Activated CD4-positive, alpha-beta T cell treated with anti-CD3 and anti-CD28 coated beads for 36 hours (primary cell): ENCODE measurements around the gene TM2D1. TPM values are rescaled to one million over a fixed set of nuclear protein-coding genes. Genes with fewer than 3 reads are reported as not detected.
"Not testable (repeated sequence)": the region's sequence is repeated elsewhere in the genome, so short reads cannot be mapped to it uniquely, and the experiment has no call there.

Experiments
- ATAC-seq: fragments of 200-7000 bp; cut with Tn5 transposase; one replicate; pipeline ENCODE4 v1.10.0; 2021; ENCODE audit warnings: mild to moderate bottlenecking, moderate library complexity
- CTCF ChIA-PET: fragments of 350-600 bp; sonication (Branson Sonifier 250); formaldehyde crosslinking; loops from one replicate; lab custom pipeline; 2021; ENCODE audit warnings: antibody characterized with exemption; lab: Charles Lee
- POLR2A ChIA-PET: fragments of 350-600 bp; sonication (Branson Sonifier 250); formaldehyde crosslinking; loops from one replicate; lab custom pipeline; 2021; ENCODE audit warnings: antibody characterized with exemption, inconsistent platforms; lab: Charles Lee
- DNase-seq: peaks from one replicate; pipeline ENCODE4 v3.0.0-alpha.2; 2020
- H3K27ac Mint-ChIP-seq: one replicate; pipeline ENCODE4 v1.8.0; 2021; ENCODE audit warnings: mixed read lengths
- H3K27me3 Mint-ChIP-seq: one replicate; pipeline ENCODE4 v1.8.0; 2021; ENCODE audit warnings: mixed read lengths
- H3K36me3 Mint-ChIP-seq: one replicate; pipeline ENCODE4 v1.8.0; 2021; ENCODE audit warnings: low read depth, mixed read lengths
- H3K4me1 Mint-ChIP-seq: one replicate; pipeline ENCODE4 v1.8.0; 2021; ENCODE audit warnings: mixed read lengths
- H3K4me3 Mint-ChIP-seq: one replicate; pipeline ENCODE4 v1.8.0; 2021; ENCODE audit warnings: mild to moderate bottlenecking, moderate library complexity, mixed read lengths
- H3K9me3 Mint-ChIP-seq: one replicate; pipeline ENCODE4 v1.8.0; 2021; ENCODE audit warnings: low read depth, mixed read lengths
- intact Hi-C, 2 experiments: fragments of 100-400 bp; cut with DNase I in 1 of 2; cut with micrococcal nuclease in 1 of 2; formaldehyde crosslinking; loops; one replicate each; pipeline versions ENCODE4 v1.14.2 to v1.15.1; 2022 to 2024; cut with DNase I, micrococcal nuclease
- total RNA-seq, 2 experiments: library from RNA; stranded (reverse); gene quantifications; one replicate each; pipeline ENCODE4 v1.2.3, GENCODE V29; 2021

The TM2D1 gene
- total RNA-seq, 2 experiments from 2014 or later, result 20.8 to 26.4 TPM

GRCh38 chr1:61718996-61719663 is 5.8 kb downstream of the TM2D1 start:
- H3K4me3 Mint-ChIP-seq, DNase-seq, intact Hi-C loops: not testable (repeated sequence)

GRCh38 chr1:61711969-61712368 is 13.0 kb downstream of the TM2D1 start:
- ChIA-PET CTCF (no interaction called here), POLR2A (no interaction called here)
- no peak for DNase-seq
- Mint-ChIP-seq H3K4me3 (no peak overlapping the region), H3K9me3 (no peaks in the 10 kb centered on the region), H3K4me1 (peaks cover 7% of the 10 kb centered on the region), H3K27ac (no peak overlapping the region), H3K36me3 (peaks cover 14% of the 10 kb centered on the region), H3K27me3 (no peaks in the 10 kb centered on the region)
- ATAC-seq, result no peak
- intact Hi-C loops, result no loop called here

More at GRCh38 chr1:61718996-61719663, 5.8 kb downstream of the TM2D1 start:
- POLR2A ChIA-PET, H3K9me3 Mint-ChIP-seq, ATAC-seq, H3K27me3 Mint-ChIP-seq: not testable (repeated sequence)
- Mint-ChIP-seq H3K36me3 (peaks cover 13% of the 10 kb centered on the region), H3K4me1 (peaks cover 21% of the 10 kb centered on the region), H3K27ac (peak overlapping the region; percentile 19)
- CTCF ChIA-PET, result interaction anchor here (0.7 kb wide), 1 partner anchor 25 kb away, joined by 3 read pairs; no protein-coding TSS in a partner anchor

- POLR2A ChIA-PET, H3K4me3 Mint-ChIP-seq, H3K4me1 Mint-ChIP-seq, ATAC-seq, H3K27me3 Mint-ChIP-seq, DNase-seq, CTCF ChIA-PET, H3K27ac Mint-ChIP-seq, intact Hi-C loops, H3K9me3 Mint-ChIP-seq: not testable (repeated sequence)
- peaks cover 14% of the 10 kb centered on the region for H3K36me3 Mint-ChIP-seq
These were observed 13.7 kb downstream of the TM2D1 start for GRCh38 chr1:61711257-61711656.

- Mint-ChIP-seq H3K36me3 (peaks cover 20% of the 10 kb centered on the region), H3K27me3 (no peaks in the 10 kb centered on the region), H3K4me1 (peaks cover 3% of the 10 kb centered on the region), H3K4me3 (no peak overlapping the region), H3K9me3 (no peaks in the 10 kb centered on the region), H3K27ac (no peak overlapping the region)
- ChIA-PET POLR2A (no interaction called here), CTCF (no interaction called here)
- DNase-seq (no peak), ATAC-seq (no peak)
- intact Hi-C loops, result no loop called here
These were observed 15.0 kb downstream of the TM2D1 start for GRCh38 chr1:61709908-61710289.

GRCh38 chr1:61708953-61709907 is 15.7 kb downstream of the TM2D1 start:
- H3K36me3 Mint-ChIP-seq, result peaks cover 20% of the 10 kb centered on the region
- H3K27ac Mint-ChIP-seq, result no peak overlapping the region

GRCh38 chr1:61699911-61700851 is 24.8 kb downstream of the TM2D1 start:
- POLR2A ChIA-PET, result no interaction called here
- no peaks in the 10 kb centered on the region for H3K9me3 Mint-ChIP-seq
- no peak for ATAC-seq
- H3K4me1 Mint-ChIP-seq, result no peaks in the 10 kb centered on the region
- H3K4me3 Mint-ChIP-seq, result no peak overlapping the region
- CTCF ChIA-PET, result interaction anchor here (0.6 to 1.2 kb wide), 2 partner anchors 153 to 183 kb away, joined by 3 read pairs; no protein-coding TSS in a partner anchor
- H3K36me3 Mint-ChIP-seq, result peaks cover 38% of the 10 kb centered on the region
- intact Hi-C loops, result loop anchor here in 1 of 2 experiments (5.0 kb wide), 1 partner anchor 152 kb away; no protein-coding TSS in a partner anchor
- no peaks in the 10 kb centered on the region for H3K27me3 Mint-ChIP-seq
- H3K27ac Mint-ChIP-seq, result no peak overlapping the region
- no peak for DNase-seq

More at GRCh38 chr1:61708953-61709907, 15.7 kb downstream of the TM2D1 start:
- peaks cover 2% of the 10 kb centered on the region for H3K4me1 Mint-ChIP-seq
- ChIA-PET POLR2A (no interaction called here), CTCF (no interaction called here)
- H3K9me3 Mint-ChIP-seq, result no peaks in the 10 kb centered on the region
- no peak for ATAC-seq
- H3K27me3 Mint-ChIP-seq, result no peaks in the 10 kb centered on the region
- H3K4me3 Mint-ChIP-seq, result no peak overlapping the region
- intact Hi-C loops, result no loop called here
- DNase-seq, result no peak

- intact Hi-C loops, result no loop called here
- Mint-ChIP-seq H3K4me1 (peaks cover 3% of the 10 kb centered on the region), H3K27me3 (no peaks in the 10 kb centered on the region), H3K4me3 (no peak overlapping the region), H3K27ac (no peak overlapping the region), H3K36me3 (peaks cover 16% of the 10 kb centered on the region), H3K9me3 (no peaks in the 10 kb centered on the region)
- ATAC-seq (no peak), DNase-seq (no peak)
- ChIA-PET POLR2A (no interaction called here), CTCF (no interaction called here)
These were observed 32.7 kb downstream of the TM2D1 start for GRCh38 chr1:61692155-61692800.

- H3K27ac Mint-ChIP-seq, result no peak overlapping the region
- intact Hi-C loops, result no loop called here
- POLR2A ChIA-PET, result no interaction called here
These were observed 37.0 kb downstream of the TM2D1 start for GRCh38 chr1:61687901-61688300.

GRCh38 chr1:61682891-61683290 is 42.0 kb downstream of the TM2D1 start:
- DNase-seq (no peak), ATAC-seq (no peak)
- intact Hi-C loops, result no loop called here
- no peak overlapping the region for H3K4me3 Mint-ChIP-seq
- peaks cover 26% of the 10 kb centered on the region for H3K36me3 Mint-ChIP-seq
- no peaks in the 10 kb centered on the region for H3K27me3 Mint-ChIP-seq
- no peak overlapping the region for H3K27ac Mint-ChIP-seq
- H3K4me1 Mint-ChIP-seq, result peaks cover 3% of the 10 kb centered on the region
- ChIA-PET POLR2A (no interaction called here), CTCF (no interaction called here)
- H3K9me3 Mint-ChIP-seq, result no peaks in the 10 kb centered on the region

More at GRCh38 chr1:61687901-61688300, 37.0 kb downstream of the TM2D1 start:
- no peak overlapping the region for H3K4me3 Mint-ChIP-seq
- CTCF ChIA-PET, result no interaction called here
- no peaks in the 10 kb centered on the region for H3K27me3 Mint-ChIP-seq
- peaks cover 3% of the 10 kb centered on the region for H3K4me1 Mint-ChIP-seq
- DNase-seq (no peak), ATAC-seq (no peak)
- H3K9me3 Mint-ChIP-seq, result no peaks in the 10 kb centered on the region
- H3K36me3 Mint-ChIP-seq, result peaks cover 13% of the 10 kb centered on the region

- ChIA-PET CTCF (interaction anchor here (0.8 kb wide), 1 partner anchor 24 kb away, joined by 3 read pairs; no protein-coding TSS in a partner anchor), POLR2A (no interaction called here)
- Mint-ChIP-seq H3K27ac (no peak overlapping the region), H3K4me3 (no peak overlapping the region), H3K4me1 (no peaks in the 10 kb centered on the region), H3K36me3 (peaks cover 17% of the 10 kb centered on the region), H3K9me3 (no peaks in the 10 kb centered on the region), H3K27me3 (no peaks in the 10 kb centered on the region)
- DNase-seq (no peak), ATAC-seq (no peak)
- intact Hi-C loops, result no loop called here
These were observed 44.4 kb downstream of the TM2D1 start for GRCh38 chr1:61680500-61680899.
